Measurements from ENCODE around the gene C19orf53. TPM values are rescaled to one million over a fixed set of nuclear protein-coding genes. Genes with fewer than 3 reads are reported as not detected.

The C19orf53 gene
- polyA plus RNA-seq, result 100 to 1,000 TPM; 104 to 126 (median 118) TPM
- long read RNA-seq, donor 1, result 0 reads
- long read RNA-seq, donor 2, transcript C19orf53-202 (3 exons, 873 nt), result major isoform, 55 of 61 reads
- long read RNA-seq, donor 2, partial matches to known transcripts, result 5 of 61 reads
- long read RNA-seq, donor 2, other reads (novel, unspliced or antisense), result 0 of 61 reads
- long read RNA-seq, donor 3, transcript C19orf53-202 (3 exons, 873 nt), result major isoform, 83 of 86 reads
- long read RNA-seq, donor 3, partial matches to known transcripts, result 0 of 86 reads
- long read RNA-seq, donor 3, other reads (novel, unspliced or antisense), result 0 of 86 reads
- long read RNA-seq, donor 4, partial matches to known transcripts, result 0 of 4 reads
- long read RNA-seq, donor 4, other reads (novel, unspliced or antisense), result 0 of 4 reads
- long read RNA-seq, donor 5, transcript C19orf53-202 (3 exons, 873 nt), result major isoform, 35 of 36 reads
- long read RNA-seq, donor 5, partial matches to known transcripts, result 0 of 36 reads
- long read RNA-seq, donor 5, other reads (novel, unspliced or antisense), result 0 of 36 reads
- long read RNA-seq, donor 6, transcript C19orf53-202 (3 exons, 873 nt), result major isoform, 85 of 88 reads
- long read RNA-seq, donor 6, partial matches to known transcripts, result 0 of 88 reads
- long read RNA-seq, donor 6, other reads (novel, unspliced or antisense), result 0 of 88 reads
- long read RNA-seq, donor 7, transcript C19orf53-202 (3 exons, 873 nt), result major isoform, 156 of 162 reads
- long read RNA-seq, donor 7, partial matches to known transcripts, result 0 of 162 reads
- long read RNA-seq, donor 7, other reads (novel, unspliced or antisense), result 0 of 162 reads
- long read RNA-seq, donor 8, transcript C19orf53-202 (3 exons, 873 nt), result major isoform, 23 of 24 reads
- long read RNA-seq, donor 8, partial matches to known transcripts, result 0 of 24 reads
- long read RNA-seq, donor 8, other reads (novel, unspliced or antisense), result 0 of 24 reads
- long read RNA-seq, donor 9, transcript C19orf53-202 (3 exons, 873 nt), result major isoform, 32 of 33 reads
- long read RNA-seq, donor 9, partial matches to known transcripts, result 0 of 33 reads
- long read RNA-seq, donor 9, other reads (novel, unspliced or antisense), result 0 of 33 reads
- long read RNA-seq, donor 10, transcript C19orf53-202 (3 exons, 873 nt), result major isoform, 127 of 148 reads
- long read RNA-seq, donor 10, partial matches to known transcripts, result 17 of 148 reads
- long read RNA-seq, donor 10, other reads (novel, unspliced or antisense), result 0 of 148 reads

GRCh38 chr19:13774217-13775191, at the start of gene C19orf53:
Gene C19orf53, plus strand, starts transcription at chr19:13774456. Its CDS starts 22 bp downstream, at chr19:13774478.
- Histone ChIP-seq H3K27ac (ENCODE audit: low read depth in 1 of 3, low read length in 2 of 3) (peak within 1 kb of the TSS; percentile 56 to 87 (median 84)), H3K4me3 (ENCODE audit: low read depth in 1 of 3, low read length in 3 of 3) (peak within 1 kb of the TSS; percentile 64 to 98 (median 78)), H3K9me3 (ENCODE audit: control insufficient read depth in 2 of 2, insufficient read depth in 1 of 2, low read depth in 1 of 2, low read length in 1 of 2) (no peaks in the 10 kb centered on the region), H3K36me3 (ENCODE audit: control insufficient read depth in 3 of 3, insufficient read depth in 2 of 3, low read depth in 1 of 3, low read length in 3 of 3) (peaks cover 4 to 66% (median 8%) of the 10 kb centered on the region in 3 donors), H3K27me3 (ENCODE audit: control insufficient read depth in 3 of 3, insufficient read depth in 3 of 3, low read length in 3 of 3) (no peaks in the 10 kb centered on the region), H3K4me1 (ENCODE audit: control insufficient read depth in 3 of 3, insufficient read depth in 2 of 3, low read depth in 1 of 3, low read length in 2 of 3) (peaks cover 0 to 6% (median 0%) of the 10 kb centered on the region in 3 donors)
- DNase-seq (peak; percentile 90 to 95), FAIRE-seq (no peak)
- 0 to 1% (median 0%) methylated on average over 61 of the region's 61 CpGs for WGBS, 3 donors

DNA sequence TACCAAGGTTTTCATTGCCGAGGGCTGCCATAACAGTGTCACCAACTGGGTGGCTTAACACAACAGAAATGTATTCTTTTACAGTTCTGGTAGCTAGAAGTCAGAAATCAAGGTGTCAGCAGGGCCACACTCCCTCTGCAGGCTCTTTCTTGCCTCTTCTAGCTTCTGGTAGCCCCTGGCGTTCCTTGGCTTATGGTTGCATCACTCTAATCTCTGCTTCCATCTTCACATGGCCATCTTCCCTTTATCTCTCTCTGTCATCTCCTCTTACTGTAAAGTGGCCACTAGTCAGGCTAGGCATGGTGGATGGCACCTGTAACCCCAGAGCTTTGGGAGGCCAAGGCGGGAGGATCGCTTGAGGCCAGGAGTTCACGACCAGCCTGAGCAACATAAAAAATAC, 47.9 kb upstream of the C19orf53 start:
- FAIRE-seq (no peak), DNase-seq (no peak)
- Histone ChIP-seq H3K36me3 (ENCODE audit: control insufficient read depth in 3 of 3, insufficient read depth in 2 of 3, low read depth in 1 of 3, low read length in 3 of 3) (no peaks in the 10 kb centered on the region), H3K27me3 (ENCODE audit: control insufficient read depth in 3 of 3, insufficient read depth in 3 of 3, low read length in 3 of 3) (no peaks in the 10 kb centered on the region), H3K9me3 (ENCODE audit: control insufficient read depth in 2 of 2, insufficient read depth in 1 of 2, low read depth in 1 of 2, low read length in 1 of 2) (no peaks in the 10 kb centered on the region), H3K4me1 (ENCODE audit: control insufficient read depth in 3 of 3, insufficient read depth in 2 of 3, low read depth in 1 of 3, low read length in 2 of 3) (peaks cover 0 to 3% (median 0%) of the 10 kb centered on the region in 3 donors), H3K4me3 (ENCODE audit: low read depth in 1 of 3, low read length in 3 of 3) (no peak overlapping the region), H3K27ac (ENCODE audit: low read depth in 1 of 3, low read length in 2 of 3) (no peak overlapping the region)
- whole genome bisulfite sequencing, 3 donors, result 90 to 93% (median 92%) methylated on average over 5 of the region's 5 CpGs

GRCh38 chr19:13727798-13728197, 46.5 kb upstream of the C19orf53 start:
- 74 to 78% (median 75%) methylated on average over 8 of the region's 8 CpGs for WGBS, 3 donors
- Histone ChIP-seq H3K27ac (ENCODE audit: low read depth in 1 of 3, low read length in 2 of 3) (no peak overlapping the region), H3K36me3 (ENCODE audit: control insufficient read depth in 3 of 3, insufficient read depth in 2 of 3, low read depth in 1 of 3, low read length in 3 of 3) (no peaks in the 10 kb centered on the region), H3K4me1 (ENCODE audit: control insufficient read depth in 3 of 3, insufficient read depth in 2 of 3, low read depth in 1 of 3, low read length in 2 of 3) (peaks cover 2 to 5% (median 3%) of the 10 kb centered on the region in 3 donors), H3K27me3 (ENCODE audit: control insufficient read depth in 3 of 3, insufficient read depth in 3 of 3, low read length in 3 of 3) (no peaks in the 10 kb centered on the region), H3K9me3 (ENCODE audit: control insufficient read depth in 2 of 2, insufficient read depth in 1 of 2, low read depth in 1 of 2, low read length in 1 of 2) (no peaks in the 10 kb centered on the region), H3K4me3 (ENCODE audit: low read depth in 1 of 3, low read length in 3 of 3) (no peak overlapping the region)
- FAIRE-seq (no peak), DNase-seq (no peak)

DNA sequence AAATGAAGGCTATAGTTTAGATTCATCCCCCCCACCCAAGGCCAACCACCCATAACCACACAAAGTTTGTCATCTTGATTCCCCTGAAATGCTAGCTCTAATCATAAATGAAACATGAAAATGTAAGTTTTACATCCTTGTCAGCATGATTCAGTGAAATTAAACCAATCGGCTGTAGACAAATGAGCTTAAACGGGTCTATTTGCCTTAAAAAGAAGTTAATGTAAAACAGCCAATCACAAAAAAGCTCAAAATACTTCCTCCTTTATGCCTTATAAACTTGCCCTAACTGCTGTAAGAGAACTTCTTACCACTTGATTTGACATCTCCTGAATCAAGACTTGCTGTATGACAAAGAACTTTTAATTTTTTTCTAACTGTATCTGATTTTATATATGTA, 44.4 kb upstream of the C19orf53 start:
- Histone ChIP-seq H3K4me3 (ENCODE audit: low read depth in 1 of 3, low read length in 3 of 3) (no peak overlapping the region), H3K9me3 (ENCODE audit: control insufficient read depth in 2 of 2, insufficient read depth in 1 of 2, low read depth in 1 of 2, low read length in 1 of 2) (no peaks in the 10 kb centered on the region), H3K36me3 (ENCODE audit: control insufficient read depth in 3 of 3, insufficient read depth in 2 of 3, low read depth in 1 of 3, low read length in 3 of 3) (peaks cover 0 to 5% (median 0%) of the 10 kb centered on the region in 3 donors), H3K27ac (ENCODE audit: low read depth in 1 of 3, low read length in 2 of 3) (no peak overlapping the region), H3K4me1 (ENCODE audit: control insufficient read depth in 3 of 3, insufficient read depth in 2 of 3, low read depth in 1 of 3, low read length in 2 of 3) (peaks cover 2 to 5% (median 3%) of the 10 kb centered on the region in 3 donors), H3K27me3 (ENCODE audit: control insufficient read depth in 3 of 3, insufficient read depth in 3 of 3, low read length in 3 of 3) (no peaks in the 10 kb centered on the region)
- 46 to 58% (median 58%) methylated on average over 2 of the region's 2 CpGs for WGBS, 3 donors
- no peak for DNase-seq
- no peak for FAIRE-seq

GRCh38 chr19:13731147-13731964, 42.9 kb upstream of the C19orf53 start:
- peak overlapping the region; percentile 65 to 99 (median 85) for H3K27ac ChIP-seq (ENCODE audit: low read depth in 1 of 3, low read length in 2 of 3)
- no peaks in the 10 kb centered on the region for H3K27me3 ChIP-seq (ENCODE audit: control insufficient read depth in 3 of 3, insufficient read depth in 3 of 3, low read length in 3 of 3)
- H3K4me3 ChIP-seq (ENCODE audit: low read depth in 1 of 3, low read length in 3 of 3), result peak overlapping the region; percentile 47 to 68 (median 56)
- H3K4me1 ChIP-seq (ENCODE audit: control insufficient read depth in 3 of 3, insufficient read depth in 2 of 3, low read depth in 1 of 3, low read length in 2 of 3), result peaks cover 2 to 5% (median 3%) of the 10 kb centered on the region in 3 donors
- peaks cover 0 to 10% (median 0%) of the 10 kb centered on the region in 3 donors for H3K36me3 ChIP-seq (ENCODE audit: control insufficient read depth in 3 of 3, insufficient read depth in 2 of 3, low read depth in 1 of 3, low read length in 3 of 3)
- FAIRE-seq (no peak), DNase-seq (peak; percentile 95 to 98)
- WGBS, 3 donors, result 1% methylated on average over 32 to 39 of the region's 39 CpGs
- H3K9me3 ChIP-seq (ENCODE audit: control insufficient read depth in 2 of 2, insufficient read depth in 1 of 2, low read depth in 1 of 2, low read length in 1 of 2), result no peaks in the 10 kb centered on the region

DNA sequence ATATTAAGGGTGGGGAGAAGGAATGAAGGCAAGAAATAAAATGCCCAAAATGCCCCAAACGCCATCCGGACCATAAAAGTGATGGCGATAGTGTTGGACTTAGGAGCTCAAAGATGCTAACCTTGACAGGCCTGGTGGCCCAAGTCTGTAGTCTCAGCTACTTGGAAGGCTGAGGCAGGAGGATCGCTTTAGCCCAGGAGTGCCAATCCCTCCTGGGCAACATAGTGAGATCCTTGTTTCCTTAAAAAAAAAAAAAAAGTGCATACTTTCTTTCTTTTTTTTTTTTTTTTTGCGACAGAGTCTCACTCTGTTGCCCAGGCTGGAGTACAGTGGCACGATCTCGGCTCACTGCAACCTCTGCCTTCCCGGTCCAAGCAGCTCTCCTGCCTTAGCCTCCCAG, 41.9 kb upstream of the C19orf53 start:
- peaks cover 2 to 5% (median 3%) of the 10 kb centered on the region in 3 donors for H3K4me1 ChIP-seq (ENCODE audit: control insufficient read depth in 3 of 3, insufficient read depth in 2 of 3, low read depth in 1 of 3, low read length in 2 of 3)
- no peak overlapping the region for H3K27ac ChIP-seq (ENCODE audit: low read depth in 1 of 3, low read length in 2 of 3)
- no peaks in the 10 kb centered on the region for H3K9me3 ChIP-seq (ENCODE audit: control insufficient read depth in 2 of 2, insufficient read depth in 1 of 2, low read depth in 1 of 2, low read length in 1 of 2)
- H3K36me3 ChIP-seq (ENCODE audit: control insufficient read depth in 3 of 3, insufficient read depth in 2 of 3, low read depth in 1 of 3, low read length in 3 of 3), result peaks cover 0 to 16% (median 0%) of the 10 kb centered on the region in 3 donors
- DNase-seq (no peak), FAIRE-seq (no peak)
- no peaks in the 10 kb centered on the region for H3K27me3 ChIP-seq (ENCODE audit: control insufficient read depth in 3 of 3, insufficient read depth in 3 of 3, low read length in 3 of 3)
- WGBS, 3 donors, result 81 to 93% (median 92%) methylated on average over 7 to 8 of the region's 8 CpGs
- peak overlapping the region in 1 of 3 donors; percentile 68 for H3K4me3 ChIP-seq (ENCODE audit: low read depth in 1 of 3, low read length in 3 of 3)

- no peak overlapping the region for H3K27ac ChIP-seq (ENCODE audit: low read depth in 1 of 3, low read length in 2 of 3)
- peaks cover 2 to 5% (median 3%) of the 10 kb centered on the region in 3 donors for H3K4me1 ChIP-seq (ENCODE audit: control insufficient read depth in 3 of 3, insufficient read depth in 2 of 3, low read depth in 1 of 3, low read length in 2 of 3)
- no peaks in the 10 kb centered on the region for H3K9me3 ChIP-seq (ENCODE audit: control insufficient read depth in 2 of 2, insufficient read depth in 1 of 2, low read depth in 1 of 2, low read length in 1 of 2)
- WGBS, 3 donors, result 77 to 84% (median 81%) methylated on average over 2 of the region's 2 CpGs
- FAIRE-seq, result no peak
- peaks cover 0 to 16% (median 0%) of the 10 kb centered on the region in 3 donors for H3K36me3 ChIP-seq (ENCODE audit: control insufficient read depth in 3 of 3, insufficient read depth in 2 of 3, low read depth in 1 of 3, low read length in 3 of 3)
- no peaks in the 10 kb centered on the region for H3K27me3 ChIP-seq (ENCODE audit: control insufficient read depth in 3 of 3, insufficient read depth in 3 of 3, low read length in 3 of 3)
- no peak overlapping the region for H3K4me3 ChIP-seq (ENCODE audit: low read depth in 1 of 3, low read length in 3 of 3)
- DNase-seq, result no peak
These were observed 39.5 kb upstream of the C19orf53 start for GRCh38 chr19:13734751-13735150.
